Activated CD4-positive, alpha-beta T cell treated with anti-CD3 and anti-CD28 coated beads, Interleukin-10, Interleukin-2, amounts not matched to agents 100 ng/mL and 50 ng/mL, durations not matched to agents 16 hours and 8 hours (primary cell): Measurements from ENCODE around the gene IGFBP2.
"Not testable (repeated sequence)": the region's sequence is repeated elsewhere in the genome, so short reads cannot be mapped to it uniquely, and the experiment has no call there.

Experiments
- DNase-seq: peaks from one replicate; pipeline ENCODE4 v3.0.0-alpha.2; 2020

The IGFBP2 gene, protein sequence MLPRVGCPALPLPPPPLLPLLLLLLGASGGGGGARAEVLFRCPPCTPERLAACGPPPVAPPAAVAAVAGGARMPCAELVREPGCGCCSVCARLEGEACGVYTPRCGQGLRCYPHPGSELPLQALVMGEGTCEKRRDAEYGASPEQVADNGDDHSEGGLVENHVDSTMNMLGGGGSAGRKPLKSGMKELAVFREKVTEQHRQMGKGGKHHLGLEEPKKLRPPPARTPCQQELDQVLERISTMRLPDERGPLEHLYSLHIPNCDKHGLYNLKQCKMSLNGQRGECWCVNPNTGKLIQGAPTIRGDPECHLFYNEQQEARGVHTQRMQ

DNA sequence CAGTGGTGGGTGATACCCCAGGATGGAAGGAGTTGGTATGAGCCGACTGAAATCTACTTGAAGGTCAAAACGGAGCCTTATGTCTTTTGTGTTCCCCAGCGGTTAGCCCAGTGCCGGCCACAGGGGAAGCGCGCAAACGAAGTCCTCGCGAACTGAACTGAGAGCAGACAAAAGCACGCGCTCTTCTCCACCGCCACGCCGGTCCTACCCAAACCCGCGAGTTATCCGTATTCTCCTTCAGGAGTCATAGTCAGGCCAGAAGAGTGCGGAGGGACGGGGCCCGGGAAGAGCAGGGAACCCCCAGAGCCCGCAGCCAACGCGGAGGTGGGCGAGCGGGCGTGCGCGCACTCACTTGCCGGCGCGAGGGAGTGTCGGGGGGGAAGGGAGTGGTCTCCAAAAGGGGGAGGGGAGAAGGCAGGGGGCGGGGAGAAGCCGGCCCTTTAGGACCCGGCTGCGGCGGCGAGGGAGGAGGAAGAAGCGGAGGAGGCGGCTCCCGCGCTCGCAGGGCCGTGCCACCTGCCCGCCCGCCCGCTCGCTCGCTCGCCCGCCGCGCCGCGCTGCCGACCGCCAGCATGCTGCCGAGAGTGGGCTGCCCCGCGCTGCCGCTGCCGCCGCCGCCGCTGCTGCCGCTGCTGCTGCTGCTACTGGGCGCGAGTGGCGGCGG lies at the start of gene IGFBP2:
Gene IGFBP2, plus strand, starts transcription at position 469 of the 664 bp plus-strand sequence. Its CDS starts 104 bp downstream, at position 573.
- peak; percentile 19 for DNase-seq

DNA sequence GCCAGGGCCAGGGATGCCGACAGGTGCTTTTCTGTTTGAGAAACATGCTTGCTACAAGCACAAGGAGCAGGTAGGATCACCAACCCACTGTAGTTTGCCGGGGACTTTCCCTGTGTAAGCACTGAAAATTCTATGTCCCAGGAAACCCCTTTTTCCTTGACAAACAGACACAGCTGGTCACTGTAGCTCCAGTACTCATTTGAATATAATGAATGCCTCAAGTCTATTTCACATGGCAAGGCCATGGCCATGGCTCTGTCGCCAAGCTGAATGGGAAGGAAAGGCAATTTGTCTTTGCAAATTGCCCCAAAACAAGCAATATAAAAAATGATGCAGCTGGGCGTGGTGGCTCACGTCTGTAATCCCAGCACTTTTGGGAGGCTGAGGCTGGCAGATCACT lies 49.6 kb upstream of the IGFBP2 start:
- DNase-seq = no peak

DNA sequence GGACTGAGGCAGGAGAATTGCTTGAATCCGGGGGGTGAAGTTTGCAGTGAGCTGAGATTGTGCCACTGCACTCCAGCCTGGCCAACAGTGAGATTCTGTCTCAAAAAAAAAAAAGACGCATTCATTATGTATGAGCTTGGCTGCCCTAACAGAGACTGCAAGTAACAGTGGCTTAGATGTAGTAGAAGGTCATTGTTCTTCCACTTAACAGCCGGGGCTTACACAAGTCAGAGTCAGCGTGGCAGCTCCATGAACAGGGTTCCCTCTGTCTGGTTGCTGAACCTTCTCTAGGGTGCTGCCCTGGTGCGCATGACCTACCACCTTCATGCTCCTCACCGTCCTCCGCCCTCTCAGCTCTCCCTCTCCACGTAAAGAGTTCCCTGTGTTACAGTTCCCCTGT lies 49.1 kb upstream of the IGFBP2 start:
- no peak for DNase-seq

DNA sequence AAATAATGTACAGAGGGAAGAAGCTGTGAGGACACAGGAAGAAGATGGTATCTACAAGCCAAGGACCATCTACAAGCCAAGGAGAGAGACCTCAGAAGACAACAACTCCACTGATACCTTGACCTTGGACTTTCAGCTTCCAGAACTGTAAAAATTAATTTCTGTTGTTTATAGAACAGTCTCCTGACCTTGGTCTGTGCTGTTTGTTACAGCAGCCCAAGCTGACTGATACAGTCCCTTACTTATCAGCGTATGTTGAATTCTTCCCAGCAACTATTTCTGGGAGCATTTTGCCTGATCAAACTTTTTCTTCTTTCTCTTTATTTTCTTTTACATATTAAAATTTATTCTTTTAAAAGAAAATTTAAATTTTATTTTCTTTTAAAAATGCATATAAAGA lies 47.8 kb upstream of the IGFBP2 start:
- no peak for DNase-seq

DNA sequence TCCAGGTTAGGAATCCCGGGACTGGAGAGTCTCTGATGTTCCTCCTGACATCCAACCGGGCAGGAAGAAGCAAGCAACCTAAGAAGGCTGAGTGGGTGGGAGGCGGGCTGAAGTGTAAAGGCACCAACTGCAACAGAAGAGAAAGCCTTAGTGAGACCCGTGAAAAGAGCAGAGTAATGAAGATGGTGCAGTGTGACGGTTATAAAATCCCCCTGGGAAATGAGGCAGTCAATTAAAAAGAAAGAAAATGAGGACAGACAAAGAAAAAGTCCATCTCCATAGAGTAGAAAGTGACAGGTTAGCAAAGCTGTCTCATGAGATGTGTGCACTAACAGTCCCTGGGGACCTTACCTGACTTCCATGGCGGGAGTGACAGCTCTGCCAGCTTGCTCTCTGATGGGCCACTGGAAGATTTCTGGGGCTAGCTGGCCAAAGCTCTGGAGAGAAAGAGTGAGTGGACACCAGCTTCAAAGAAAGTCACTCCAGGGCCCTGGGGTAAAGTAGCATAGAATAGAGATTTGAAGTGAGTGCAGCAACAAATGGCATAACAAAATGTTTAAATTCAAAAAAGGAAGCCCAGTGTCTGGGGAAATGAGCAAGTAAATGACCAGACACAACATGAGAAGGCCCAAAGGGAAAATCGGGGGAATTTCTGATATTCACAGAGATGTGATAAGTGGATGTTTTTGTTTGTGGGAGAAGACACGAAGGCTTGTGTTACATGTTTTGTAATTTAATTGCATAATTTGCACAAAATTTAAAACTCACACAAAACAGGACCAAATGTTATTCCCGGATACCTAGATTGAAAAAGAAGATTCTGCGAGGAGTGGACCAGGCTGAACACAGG lies 44.1 kb upstream of the IGFBP2 start:
- DNase-seq = no peak

DNA sequence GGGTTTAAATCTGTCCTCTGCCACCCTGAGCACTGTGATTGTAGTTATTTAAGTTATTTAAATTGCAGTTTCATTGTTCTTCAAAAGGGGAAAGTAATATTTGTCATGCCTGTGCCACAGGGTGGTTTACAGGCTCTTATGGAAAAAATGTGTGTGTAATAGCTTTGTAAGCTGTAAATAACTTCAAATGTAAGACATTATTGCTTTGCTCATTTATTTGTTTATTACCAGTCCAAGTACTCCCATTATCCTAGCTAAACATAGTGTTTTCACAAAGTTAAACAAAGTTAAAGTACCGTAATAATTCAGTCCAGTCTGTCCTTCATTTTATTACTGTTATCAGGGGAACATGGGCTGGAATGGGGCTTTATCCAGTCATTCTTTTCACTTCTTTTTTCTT lies 43.4 kb upstream of the IGFBP2 start:
- no peak for DNase-seq

DNA sequence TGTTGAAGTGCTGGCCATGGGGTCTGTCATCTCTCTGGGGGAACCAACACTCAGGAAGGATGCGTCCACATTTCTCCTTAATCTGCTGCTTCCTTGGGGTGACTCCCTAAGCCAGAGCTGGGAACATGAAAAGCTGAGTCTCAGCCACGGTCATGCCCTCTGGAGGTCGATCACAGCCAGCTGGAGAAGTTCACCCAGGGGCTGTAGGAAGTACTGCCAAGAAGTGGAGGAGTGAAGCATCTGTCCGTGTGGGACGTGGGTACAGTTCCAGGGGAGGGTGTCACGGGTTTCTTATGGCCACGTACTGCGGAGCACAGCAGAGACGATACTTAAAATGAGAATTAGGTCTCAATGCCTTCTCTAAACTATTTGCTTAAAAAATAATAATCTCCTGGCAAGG lies 42.4 kb upstream of the IGFBP2 start:
- no peak for DNase-seq

DNA sequence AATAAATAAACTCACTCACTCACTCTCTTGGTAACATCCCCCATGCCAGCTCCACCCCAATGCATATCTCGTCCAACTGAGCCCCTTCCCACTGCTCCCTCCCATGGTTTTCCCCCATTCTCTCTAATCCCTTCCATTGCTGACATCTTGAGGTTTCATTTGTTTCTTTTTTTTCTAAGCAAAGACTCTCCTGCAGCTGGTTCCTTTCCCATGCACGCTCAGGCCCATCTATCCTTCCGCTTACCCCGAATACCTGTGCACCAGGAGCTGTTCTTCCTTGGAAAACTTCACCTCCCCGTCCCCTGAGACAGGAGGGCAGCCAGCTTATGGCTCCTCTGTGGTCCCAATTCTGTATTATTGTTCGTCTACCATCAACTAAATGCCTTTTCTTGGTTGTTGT lies 41.7 kb upstream of the IGFBP2 start:
- DNase-seq = no peak

DNA sequence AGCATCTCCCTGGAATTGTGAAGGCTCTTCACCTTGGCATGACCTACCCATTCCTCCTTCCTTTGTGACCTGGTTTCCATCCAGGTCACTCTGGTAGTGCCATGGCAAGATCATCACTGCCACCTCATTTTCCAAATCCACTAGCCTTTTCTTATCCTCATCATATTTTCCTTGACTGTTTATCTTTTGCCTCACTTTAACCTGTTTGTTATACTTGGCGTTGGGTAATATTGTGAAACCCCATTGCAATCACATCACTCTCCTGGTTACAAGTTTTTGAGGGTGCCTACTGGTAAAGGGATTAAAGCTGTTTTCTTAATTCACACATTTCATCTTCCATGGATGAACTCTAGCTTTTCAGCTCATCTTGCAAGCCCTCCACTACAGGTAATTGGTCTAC lies 39.1 kb upstream of the IGFBP2 start:
- DNase-seq = no peak

DNA sequence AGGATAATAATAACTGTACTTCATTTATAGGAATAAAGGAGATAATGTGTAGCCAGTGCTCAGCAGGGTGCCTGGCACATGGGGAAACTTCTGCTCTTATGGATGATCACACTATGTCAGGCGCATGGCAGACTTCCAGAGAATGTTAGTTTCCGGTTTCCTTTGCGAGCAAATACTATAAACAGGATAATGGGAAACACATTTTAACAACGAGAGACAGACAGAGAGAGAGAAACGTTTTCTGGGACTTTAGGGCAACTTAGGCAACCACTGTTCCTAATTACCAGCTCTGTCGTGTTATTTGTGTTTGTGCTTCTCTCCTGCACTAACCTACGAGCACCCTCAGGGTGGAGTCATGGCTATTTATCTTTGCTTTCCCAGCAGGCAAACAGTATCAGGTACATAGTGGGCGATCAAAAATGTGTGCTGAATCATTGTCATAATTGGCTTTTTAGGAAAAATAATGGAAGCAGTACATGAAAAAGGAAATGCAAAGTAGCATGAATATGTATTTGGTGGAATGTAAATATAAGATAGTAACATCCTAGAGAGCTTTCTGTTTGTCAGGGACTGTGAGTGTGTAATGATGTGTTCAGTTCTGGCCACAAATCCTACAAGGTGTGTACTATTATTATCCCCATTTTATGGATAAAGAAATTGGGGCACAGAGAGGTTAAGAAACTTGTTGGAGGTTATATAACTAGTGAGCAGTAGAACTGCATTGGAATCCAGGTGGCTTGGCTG lies 36.8 kb upstream of the IGFBP2 start:
- no peak for DNase-seq

DNA sequence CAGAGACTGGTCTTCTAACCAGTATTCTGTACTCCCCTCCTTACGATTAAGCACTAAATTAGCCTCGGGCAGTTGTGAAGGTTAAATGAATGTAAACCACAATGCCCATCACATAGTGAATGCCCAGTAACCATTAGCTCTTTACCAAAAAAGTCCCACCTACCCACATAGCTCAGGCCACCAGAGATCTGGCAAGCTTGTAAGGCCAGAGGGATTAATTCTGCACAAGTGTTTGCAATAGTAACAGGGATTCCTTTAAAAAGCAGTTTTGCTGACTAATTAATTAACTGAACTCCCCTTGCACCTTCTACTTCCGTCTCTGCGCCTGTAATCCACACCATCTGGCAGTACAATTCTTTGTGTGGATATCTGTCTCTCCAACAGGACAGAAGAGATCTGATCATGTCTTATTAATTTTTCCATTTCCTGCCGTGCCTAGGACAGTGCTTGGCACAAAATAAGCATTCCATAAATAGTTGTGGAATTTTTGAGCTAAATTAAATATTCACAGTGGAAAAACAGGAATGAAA lies 36.2 kb upstream of the IGFBP2 start:
- no peak for DNase-seq

DNA sequence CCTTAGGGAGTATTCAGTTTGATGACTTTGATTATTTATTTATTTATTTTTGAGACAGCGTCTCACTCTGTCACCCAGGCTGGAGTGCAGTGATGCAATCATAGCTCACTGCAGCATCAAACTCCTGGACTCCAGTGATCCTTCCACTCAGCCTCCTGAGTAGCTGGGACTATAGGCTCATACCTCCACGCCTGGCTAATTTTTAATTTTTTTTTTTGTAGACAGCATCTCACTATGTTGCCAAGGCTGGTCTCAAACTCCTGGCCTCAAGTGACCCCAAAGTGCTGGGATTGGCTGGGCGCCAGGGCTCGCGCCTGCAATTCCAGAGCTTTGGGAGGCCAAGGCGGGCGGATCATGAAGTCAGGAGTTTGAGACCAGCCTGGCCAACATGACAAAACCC lies 35.4 kb upstream of the IGFBP2 start:
- DNase-seq = not testable (repeated sequence)

DNA sequence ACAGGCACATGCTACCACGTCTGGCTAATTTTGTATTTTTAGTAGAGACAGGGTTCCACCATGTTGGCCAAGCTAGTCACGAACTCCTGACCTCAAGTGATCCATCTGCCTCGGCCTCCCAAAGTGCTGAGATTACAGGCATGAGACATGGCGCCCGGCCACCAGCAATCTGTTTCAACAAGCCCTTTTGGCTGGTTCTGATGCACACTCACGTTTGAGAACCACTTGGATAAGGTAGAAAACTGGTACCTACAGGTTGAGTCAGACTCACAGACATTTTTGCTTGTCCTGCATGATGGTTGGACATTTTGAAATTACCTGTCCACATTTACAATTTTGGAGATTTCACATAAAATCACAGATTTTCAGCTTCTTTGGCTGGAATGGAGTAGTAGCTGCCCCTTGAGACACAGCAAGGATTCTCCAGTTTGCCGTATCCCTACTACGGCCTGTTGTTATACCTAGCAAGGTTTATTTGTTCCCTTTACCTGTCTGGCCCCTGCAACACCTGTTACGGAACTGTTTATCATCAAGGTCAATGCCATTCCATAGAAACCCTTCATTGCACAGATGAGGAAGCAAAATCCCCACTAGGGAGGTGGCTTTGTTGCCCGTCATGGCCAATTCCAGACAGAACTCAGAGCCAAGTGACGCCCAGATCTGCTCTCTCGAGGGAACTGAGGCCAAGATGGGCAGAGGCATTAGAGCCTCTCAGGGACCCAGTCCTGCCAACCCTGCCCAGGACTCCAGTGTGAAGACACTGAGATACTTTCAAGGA lies 31.4 kb upstream of the IGFBP2 start:
- DNase-seq = no peak

DNA sequence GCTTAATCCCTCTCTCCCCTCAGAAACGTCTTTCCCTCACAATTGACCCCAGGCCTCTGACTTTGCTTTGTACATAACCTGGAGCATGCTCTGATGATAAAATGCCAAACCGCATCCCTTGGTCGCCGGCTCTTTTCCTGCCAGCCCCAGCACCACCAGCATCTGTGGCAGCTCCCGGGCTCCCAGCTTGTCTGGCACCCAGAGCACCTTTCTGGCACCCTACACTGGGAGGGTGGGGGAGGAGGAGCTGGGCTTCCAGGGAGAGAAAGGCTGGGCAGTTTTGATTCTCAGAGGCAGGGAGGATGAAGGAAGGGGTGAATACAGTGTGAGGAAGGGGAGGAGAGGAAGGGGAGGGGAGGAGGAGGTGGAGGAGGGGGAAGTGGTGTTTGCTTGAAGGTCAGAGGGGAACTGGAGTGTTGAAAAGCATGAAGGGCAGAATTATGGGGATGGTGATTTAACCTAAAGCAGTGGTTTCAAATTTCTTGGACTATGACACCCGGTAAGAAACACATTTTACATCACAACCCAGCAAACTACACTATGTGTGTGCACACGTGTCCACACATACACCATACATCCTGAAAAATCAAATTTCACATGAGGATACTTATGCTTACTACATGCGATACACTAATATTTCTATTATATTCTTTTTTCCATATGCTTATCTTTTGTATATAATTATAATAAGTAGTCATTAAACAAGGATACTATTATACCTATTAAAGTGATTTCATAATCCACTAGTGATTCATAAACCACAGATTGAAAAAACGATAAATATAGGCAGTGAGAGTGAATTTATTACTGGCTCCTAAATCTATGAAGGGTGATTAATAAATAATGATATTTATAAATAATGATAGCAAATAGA lies 30.0 kb upstream of the IGFBP2 start:
- no peak for DNase-seq

DNA sequence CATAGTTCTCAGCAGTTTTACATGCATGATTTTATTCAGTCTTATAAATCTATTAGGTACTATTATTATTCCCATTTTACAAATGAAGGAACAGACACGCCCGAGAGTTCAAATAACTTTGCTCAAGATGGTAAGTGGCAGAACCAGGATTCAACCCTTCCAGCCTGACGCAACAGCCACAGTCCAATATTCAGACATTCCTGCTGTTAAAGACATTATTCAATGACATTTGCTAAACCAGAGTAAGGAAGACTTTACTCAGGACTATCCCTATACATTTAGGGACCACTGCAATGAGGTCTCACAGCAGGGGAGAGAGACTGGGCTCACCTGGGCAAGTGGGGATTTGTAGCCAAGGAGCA lies 29.4 kb upstream of the IGFBP2 start:
- DNase-seq = no peak

DNA sequence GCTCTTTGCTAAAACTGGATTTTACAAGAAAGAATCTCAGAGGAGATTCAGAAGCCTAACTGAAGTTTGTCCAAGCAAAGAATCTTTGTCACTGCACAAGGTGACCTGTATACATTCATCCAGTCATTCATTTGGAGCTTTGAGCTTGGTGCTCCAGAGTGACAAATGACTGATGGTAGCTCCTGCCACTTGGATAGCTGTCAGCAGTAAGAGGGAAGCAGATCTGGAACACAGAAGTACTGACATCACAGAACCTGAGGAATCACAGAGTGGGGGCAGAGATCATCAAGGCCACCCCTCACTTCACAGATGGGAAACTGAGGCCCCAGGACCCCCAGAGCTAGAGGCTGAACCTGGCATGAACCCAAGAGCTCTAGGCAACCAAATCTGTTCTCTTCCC lies 28.8 kb upstream of the IGFBP2 start:
- no peak for DNase-seq

DNA sequence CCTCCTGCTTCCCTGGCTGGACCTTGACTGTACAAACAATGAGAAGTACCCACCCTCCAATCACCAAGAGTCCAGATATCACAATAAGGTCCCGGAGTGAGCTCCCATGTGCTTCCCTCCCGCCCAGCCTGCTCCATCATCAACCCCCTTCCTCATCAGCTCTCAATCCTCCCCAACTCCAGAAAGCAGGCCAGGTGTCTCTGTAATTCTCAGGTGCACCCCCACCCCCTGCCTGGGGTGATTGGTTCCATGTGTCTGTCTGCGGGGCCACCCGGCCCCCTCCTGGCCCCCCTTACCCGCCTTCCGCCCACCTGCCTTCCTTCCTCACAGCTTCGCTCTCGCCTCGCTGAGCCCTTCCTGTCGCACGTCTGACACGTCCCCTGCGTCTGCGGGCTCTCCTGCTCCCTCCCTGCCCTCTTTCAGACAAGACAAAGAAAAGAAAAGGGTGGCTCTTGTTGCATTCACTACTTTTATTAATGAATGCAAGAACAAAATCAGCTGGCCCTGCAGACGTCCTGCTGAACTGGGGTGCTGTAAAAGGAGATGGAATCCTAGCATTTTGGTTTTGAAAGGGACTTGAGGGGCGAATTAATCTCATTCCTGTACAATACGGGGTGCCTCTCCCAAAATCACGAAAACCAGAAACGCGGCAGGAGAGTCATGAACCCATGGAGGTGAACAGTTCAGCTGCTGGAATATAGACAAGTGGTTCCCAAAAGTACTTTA lies 26.5 kb upstream of the IGFBP2 start:
- peak; percentile 44 for DNase-seq

DNA sequence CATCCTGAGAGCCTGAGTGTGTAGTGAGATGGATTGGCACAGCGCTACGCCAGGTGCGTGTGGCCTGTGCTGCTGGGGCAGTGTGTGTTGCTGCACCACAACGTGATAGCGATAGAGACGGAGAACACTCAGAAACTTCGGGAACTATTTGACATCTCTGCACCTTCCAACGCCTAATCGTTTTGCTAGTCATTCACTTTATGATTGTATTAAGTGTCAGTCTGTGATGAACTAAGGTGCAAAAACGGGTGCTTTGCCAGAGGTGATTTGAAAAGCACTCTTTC lies 26.0 kb upstream of the IGFBP2 start:
- no peak for DNase-seq

DNA sequence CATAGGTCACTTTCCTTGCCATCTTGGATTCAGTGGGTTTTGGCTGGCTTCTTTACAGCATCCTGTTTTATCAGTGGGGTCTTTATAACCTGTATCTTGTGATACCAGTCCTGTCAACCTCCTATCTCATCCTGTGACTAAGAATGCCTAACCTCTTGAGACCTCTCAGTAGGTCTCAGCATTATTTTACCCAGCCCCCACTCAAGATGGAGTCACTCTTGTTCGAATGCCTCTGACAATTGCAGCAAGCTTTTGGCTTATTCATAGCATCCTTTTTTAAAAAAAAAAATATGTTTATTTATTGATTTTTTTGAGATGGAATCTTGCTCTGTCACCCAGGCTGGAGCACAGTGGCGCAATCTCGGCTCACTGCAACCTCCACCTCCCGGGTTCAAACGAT lies 24.7 kb upstream of the IGFBP2 start:
- no peak for DNase-seq

DNA sequence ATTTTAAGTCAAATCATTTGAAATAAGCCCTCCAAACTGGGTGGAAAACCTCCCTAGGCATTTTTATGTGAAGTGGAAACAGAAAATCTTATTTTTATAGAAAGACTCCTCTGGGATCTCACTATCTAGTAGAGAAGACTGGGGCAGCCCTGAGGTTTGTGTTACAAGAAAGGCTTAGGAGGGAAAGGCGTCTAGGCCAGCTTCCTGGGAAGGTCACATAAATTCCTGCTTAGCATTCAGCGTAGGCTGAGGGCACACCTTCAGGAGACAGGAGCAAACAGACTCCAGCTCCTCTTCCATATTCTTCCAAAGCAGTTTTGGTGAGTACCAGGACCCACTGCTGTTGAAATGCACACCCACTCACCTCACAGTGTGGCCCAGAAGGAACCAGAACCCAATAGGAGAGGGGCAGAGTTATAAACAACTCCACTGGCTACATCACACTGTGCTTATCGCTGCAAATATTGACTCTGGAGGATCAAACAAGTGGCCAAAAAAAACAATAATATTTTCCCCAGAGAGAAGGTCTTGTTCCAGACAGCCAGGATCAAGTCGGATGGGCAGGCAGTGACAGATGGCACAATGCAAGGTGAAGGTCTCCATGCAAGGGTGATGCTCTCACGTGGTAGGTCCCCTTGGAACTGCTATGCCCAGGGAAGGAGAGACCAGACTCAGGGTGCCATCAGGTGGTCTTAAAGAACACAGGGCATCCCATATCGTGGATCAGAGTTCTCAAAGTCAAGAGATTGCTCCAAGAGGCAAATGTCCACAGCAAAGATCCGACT lies 17.7 kb upstream of the IGFBP2 start:
- DNase-seq = no peak
